Right lobe of liver (tissue), 4 donors: ENCODE results near the gene CNGA2.

Experiments
- CTCF ChIP-seq, 4 donors: fragments of 200-600 bp in 3 of 4; fragments of 450-650 bp in 1 of 4; IDR thresholded peaks; one replicate each; pipeline versions ENCODE4 v1.5.1 to v1.8.0; 2016 to 2022; ENCODE audit warnings: antibody characterized with exemption in 4 of 4, mild to moderate bottlenecking in 2 of 4
- POLR2A ChIP-seq: fragments of 450-650 bp; IDR thresholded peaks from one replicate; pipeline ENCODE4 v1.6.1; 2017; ENCODE audit warnings: antibody characterized with exemption, mild to moderate bottlenecking
- donor health status: DM: no; HTN: no; CAD: no.
- donor health status: DM: no; HTN: no; CAD: no.
- donor health status: DM: no; HTN: yes; CAD: no.

- no peak for TF ChIP-seq CTCF (IDR thresholded peaks at IDR 0.05)
- TF ChIP-seq POLR2A = no peak
These were observed 38.9 kb downstream of the CNGA2 start for GRCh38 chrX:151773434-151773833.
